22Rv1 (cell line): ENCODE results near the gene ARHGDIB.

Experiments
- ZFX ChIP-seq: fragments of 450-650 bp; IDR thresholded peaks from 2 replicates; pipeline ENCODE4 v1.6.1; 2017; ENCODE audit warnings: antibody characterized with exemption, borderline replicate concordance
- TF ChIP-seq, protein P1 (sequence below): fragments of 450-650 bp; IDR thresholded peaks from 2 replicates; pipeline ENCODE4 v1.5.1; 2017; ENCODE audit warnings: mild to moderate bottlenecking

DNA sequence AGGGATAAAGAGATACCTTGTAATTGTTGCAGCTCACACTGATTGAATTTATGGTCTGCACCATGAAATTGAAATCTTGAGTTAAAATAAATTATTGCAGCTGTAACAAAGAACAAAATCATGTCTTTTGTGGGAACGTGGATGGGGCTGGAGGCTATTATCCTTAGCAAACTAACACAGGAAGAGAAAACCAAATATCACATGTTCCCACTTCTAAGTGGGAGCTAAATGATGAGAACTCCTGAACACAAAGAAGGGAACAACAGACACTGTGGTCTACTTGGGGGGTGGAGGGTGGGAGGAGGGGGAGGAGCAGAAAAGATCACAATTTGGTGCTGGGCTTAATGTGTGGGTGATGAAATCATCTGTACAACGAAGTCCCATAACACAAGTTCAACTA is 45.7 kb downstream of the ARHGDIB start:
- TF ChIP-seq, protein P1, sequence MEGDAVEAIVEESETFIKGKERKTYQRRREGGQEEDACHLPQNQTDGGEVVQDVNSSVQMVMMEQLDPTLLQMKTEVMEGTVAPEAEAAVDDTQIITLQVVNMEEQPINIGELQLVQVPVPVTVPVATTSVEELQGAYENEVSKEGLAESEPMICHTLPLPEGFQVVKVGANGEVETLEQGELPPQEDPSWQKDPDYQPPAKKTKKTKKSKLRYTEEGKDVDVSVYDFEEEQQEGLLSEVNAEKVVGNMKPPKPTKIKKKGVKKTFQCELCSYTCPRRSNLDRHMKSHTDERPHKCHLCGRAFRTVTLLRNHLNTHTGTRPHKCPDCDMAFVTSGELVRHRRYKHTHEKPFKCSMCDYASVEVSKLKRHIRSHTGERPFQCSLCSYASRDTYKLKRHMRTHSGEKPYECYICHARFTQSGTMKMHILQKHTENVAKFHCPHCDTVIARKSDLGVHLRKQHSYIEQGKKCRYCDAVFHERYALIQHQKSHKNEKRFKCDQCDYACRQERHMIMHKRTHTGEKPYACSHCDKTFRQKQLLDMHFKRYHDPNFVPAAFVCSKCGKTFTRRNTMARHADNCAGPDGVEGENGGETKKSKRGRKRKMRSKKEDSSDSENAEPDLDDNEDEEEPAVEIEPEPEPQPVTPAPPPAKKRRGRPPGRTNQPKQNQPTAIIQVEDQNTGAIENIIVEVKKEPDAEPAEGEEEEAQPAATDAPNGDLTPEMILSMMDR: no peak
- TF ChIP-seq ZFX: no peak
